Ascending aorta (tissue), 2 donors: ENCODE data around the gene DDX23. TPM values are rescaled to one million over a fixed set of nuclear protein-coding genes. Genes with fewer than 3 reads are reported as not detected.

ENCODE experiments used
- DNase-seq, 2 donors: peaks; one replicate each; pipeline ENCODE4 v3.0.0-alpha.2; 2019; ENCODE audit warnings: low spot score in 2 of 2
- H3K27ac ChIP-seq, 2 donors: fragments of 200-600 bp; sonication (generic); one replicate each; pipeline ENCODE4 v1.5.1; 2016 to 2017; ENCODE audit warnings: mild to moderate bottlenecking in 1 of 2
- H3K27me3 ChIP-seq: fragments of 200-600 bp; sonication (generic); one replicate; pipeline ENCODE4 v1.5.1; 2017
- H3K36me3 ChIP-seq, 2 donors: fragments of 200-600 bp; sonication (generic); one replicate each; pipeline ENCODE4 v1.5.1; 2016
- H3K4me1 ChIP-seq, 2 donors: fragments of 200-600 bp; sonication (generic); one replicate each; pipeline ENCODE4 v1.5.1; 2016 to 2017; ENCODE audit warnings: mild to moderate bottlenecking in 1 of 2
- H3K4me3 ChIP-seq, 2 donors: fragments of 200-600 bp; sonication (generic); one replicate each; pipeline ENCODE4 v1.5.1; 2016 to 2017; ENCODE audit warnings: mild to moderate bottlenecking in 1 of 2
- H3K9me3 ChIP-seq, 2 donors: fragments of 200-600 bp; sonication (generic); one replicate each; pipeline ENCODE4 v1.5.1; 2016
- CTCF ChIP-seq, 3 experiments: fragments of 200-600 bp in 2 of 3; fragments of 450-650 bp in 1 of 3; sonication (generic) in 2 of 3; IDR thresholded peaks; one replicate each; pipeline ENCODE4 v1.5.1; 2016 to 2019; ENCODE audit warnings: antibody characterized with exemption in 3 of 3, mild to moderate bottlenecking in 1 of 3, moderate library complexity in 1 of 3
- intact Hi-C: fragments of 100-400 bp; cut with DNase I; formaldehyde crosslinking; loops from one replicate; pipeline ENCODE4 v1.15.1; 2023
- total RNA-seq: library from RNA; depleted of rRNA; stranded (reverse); fragments of >200 nt; gene quantifications from one replicate; pipeline ENCODE4 v1.1.0, GENCODE V29; 2016

DDX23 gene
- total RNA-seq, 1 donor from 2014 or later = 39.4 TPM

- no peak overlapping the region for H3K27ac ChIP-seq
- no peaks in the 10 kb centered on the region for H3K9me3 ChIP-seq
- peaks cover 37 to 62% of the 10 kb centered on the region in 2 donors for H3K36me3 ChIP-seq
- no peaks in the 10 kb centered on the region for H3K27me3 ChIP-seq
- H3K4me1 ChIP-seq = no peaks in the 10 kb centered on the region
- no peak for DNase-seq
- H3K4me3 ChIP-seq = no peak overlapping the region
- intact Hi-C loops = no loop called here
- no peak for TF ChIP-seq CTCF (IDR thresholded peaks at IDR 0.05)
These were observed 25.6 kb downstream of the DDX23 start for GRCh38 chr12:48826209-48826855.

GRCh38 chr12:48824905-48825304 lies 27.1 kb downstream of the DDX23 start:
- H3K27me3 ChIP-seq = no peaks in the 10 kb centered on the region
- TF ChIP-seq CTCF (IDR thresholded peaks at IDR 0.05) = no peak
- H3K4me3 ChIP-seq = no peak overlapping the region
- H3K9me3 ChIP-seq = no peaks in the 10 kb centered on the region
- intact Hi-C loops = no loop called here
- no peak for DNase-seq
- H3K27ac ChIP-seq = no peak overlapping the region
- peaks cover 23 to 48% of the 10 kb centered on the region in 2 donors for H3K36me3 ChIP-seq
- H3K4me1 ChIP-seq = no peaks in the 10 kb centered on the region

- H3K27ac ChIP-seq = no peak overlapping the region
- H3K4me3 ChIP-seq = no peak overlapping the region
- H3K4me1 ChIP-seq = peaks cover 0 to 5% of the 10 kb centered on the region in 2 donors
- intact Hi-C loops = no loop called here
- no peak for TF ChIP-seq CTCF (IDR thresholded peaks at IDR 0.05)
- peaks cover 15 to 41% of the 10 kb centered on the region in 2 donors for H3K36me3 ChIP-seq
- DNase-seq = no peak
- H3K27me3 ChIP-seq = no peaks in the 10 kb centered on the region
- no peaks in the 10 kb centered on the region for H3K9me3 ChIP-seq
These were observed 27.9 kb downstream of the DDX23 start for GRCh38 chr12:48824112-48824511.

GRCh38 chr12:48823281-48823680 lies 28.7 kb downstream of the DDX23 start:
- intact Hi-C loops = no loop called here
- Histone ChIP-seq H3K36me3 (peaks cover 13 to 35% of the 10 kb centered on the region in 2 donors), H3K9me3 (no peaks in the 10 kb centered on the region), H3K27me3 (no peaks in the 10 kb centered on the region), H3K27ac (no peak overlapping the region), H3K4me1 (peaks cover 0 to 7% of the 10 kb centered on the region in 2 donors), H3K4me3 (no peak overlapping the region)
- no peak for DNase-seq
- TF ChIP-seq CTCF (IDR thresholded peaks at IDR 0.05) = no peak

- intact Hi-C loops = no loop called here
- H3K27me3 ChIP-seq = no peaks in the 10 kb centered on the region
- H3K9me3 ChIP-seq = no peaks in the 10 kb centered on the region
- H3K36me3 ChIP-seq = peaks cover 8 to 30% of the 10 kb centered on the region in 2 donors
- TF ChIP-seq CTCF (IDR thresholded peaks at IDR 0.05) = no peak
- DNase-seq = no peak
- H3K27ac ChIP-seq = no peak overlapping the region
- H3K4me1 ChIP-seq = peaks cover 0 to 11% of the 10 kb centered on the region in 2 donors
- no peak overlapping the region for H3K4me3 ChIP-seq
These were observed 29.3 kb downstream of the DDX23 start for GRCh38 chr12:48822711-48823110.
